Neural cell (in vitro differentiated cells): ENCODE data around the gene UNCX. TPM values are rescaled to one million over a fixed set of nuclear protein-coding genes. Genes with fewer than 3 reads are reported as not detected.

ENCODE experiments used
- H2AFZ ChIP-seq: fragments of 200-600, 300-800 bp; sonication (generic), shearing (Covaris generic); 2 replicates; pipeline ENCODE4 v1.6.0; 2014; ENCODE audit warnings: low read depth, mild to moderate bottlenecking, antibody characterized with exemption, low read length, moderate library complexity
- H3F3A ChIP-seq: fragments of 200-600 bp; shearing (Covaris generic); 2 replicates; pipeline ENCODE4 v1.6.1; 2016; ENCODE audit warnings: mild to moderate bottlenecking, moderate library complexity, mixed read lengths, antibody characterized with exemption, low read length; ENCODE audit not compliant: insufficient read depth, poor library complexity, severe bottlenecking
- H3K27ac ChIP-seq: fragments of 200-600, 300-800 bp; sonication (generic), shearing (Covaris generic); 2 replicates; pipeline ENCODE4 v1.5.1; 2014; ENCODE audit warnings: mild to moderate bottlenecking, low read length, moderate library complexity
- H3K27me3 ChIP-seq: fragments of 300-800, 200-600 bp; sonication (generic), shearing (Covaris generic); 2 replicates; pipeline ENCODE4 v1.6.0; 2014; ENCODE audit warnings: mild to moderate bottlenecking, low read depth, low read length, moderate library complexity; ENCODE audit not compliant: insufficient read depth
- H3K36me3 ChIP-seq: fragments of 300-800, 200-600 bp; sonication (generic), shearing (Covaris generic); 2 replicates; pipeline ENCODE4 v1.5.1; 2014; ENCODE audit warnings: mild to moderate bottlenecking, antibody characterized with exemption, low read length, moderate library complexity; ENCODE audit not compliant: insufficient read depth
- H3K4me2 ChIP-seq: fragments of 300-800, 200-600 bp; sonication (generic), shearing (Covaris generic); 2 replicates; pipeline ENCODE4 v1.6.0; 2014; ENCODE audit warnings: mild to moderate bottlenecking, low read length
- H3K4me3 ChIP-seq: fragments of 300-800, 200-600 bp; sonication (generic), shearing (Covaris generic); 2 replicates; pipeline ENCODE4 v1.5.1; 2014; ENCODE audit warnings: mild to moderate bottlenecking, low read length, moderate library complexity
- H3K79me2 ChIP-seq: fragments of 200-600 bp; shearing (Covaris generic); replicated peaks from 2 replicates; pipeline ENCODE4 v1.6.0; 2014; ENCODE audit warnings: mild to moderate bottlenecking, low read length, moderate library complexity; ENCODE audit not compliant: insufficient read depth
- H3K9ac ChIP-seq: fragments of 300-800, 200-600 bp; sonication (generic), shearing (Covaris generic); 2 replicates; pipeline ENCODE4 v1.6.1; 2016; ENCODE audit warnings: mild to moderate bottlenecking, low read length, mixed read lengths
- H3K9me2 ChIP-seq: fragments of 200-600 bp; shearing (Covaris generic); 2 replicates; pipeline ENCODE4 v1.6.1; 2016; ENCODE audit warnings: mild to moderate bottlenecking, low read length, mixed read lengths; ENCODE audit not compliant: insufficient read depth
- H3K9me3 ChIP-seq: fragments of 200-600, 300-800 bp; sonication (generic), shearing (Covaris generic); 2 replicates; pipeline ENCODE4 v1.6.1; 2016; ENCODE audit warnings: mild to moderate bottlenecking, mixed run types, low read length, moderate library complexity, mixed read lengths
- H4K20me1 ChIP-seq: fragments of 200-600 bp; shearing (Covaris generic); 2 replicates; pipeline ENCODE4 v1.6.1; 2016; ENCODE audit warnings: mild to moderate bottlenecking, mixed run types; ENCODE audit not compliant: insufficient read depth
- CTCF ChIP-seq: fragments of 450-650 bp; IDR thresholded peaks from 2 replicates; pipeline ENCODE4 v1.5.1; 2014; ENCODE audit warnings: antibody characterized with exemption, mild to moderate bottlenecking, moderate library complexity; ENCODE audit not compliant: poor library complexity, severe bottlenecking
- EP300 ChIP-seq: fragments of 450-650 bp; conservative IDR thresholded peaks from 2 replicates; pipeline ENCODE4 v1.6.1; 2014; ENCODE audit warnings: antibody characterized with exemption, mild to moderate bottlenecking, moderate library complexity; ENCODE audit not compliant: poor library complexity, severe bottlenecking
- EZH2 ChIP-seq: fragments of 200-600, 300-800 bp; shearing (Covaris generic), sonication (generic); IDR thresholded peaks from 2 replicates; pipeline ENCODE4 v1.6.1; 2014; ENCODE audit warnings: antibody characterized with exemption, low read length, borderline replicate concordance, mild to moderate bottlenecking; ENCODE audit not compliant: insufficient read depth, poor library complexity, severe bottlenecking
- MXI1 ChIP-seq: fragments of 450-650 bp; conservative IDR thresholded peaks from 2 replicates; pipeline ENCODE4 v1.6.1; 2014; ENCODE audit warnings: antibody characterized with exemption, mild to moderate bottlenecking; ENCODE audit not compliant: poor library complexity, severe bottlenecking
- POLR2AphosphoS5 ChIP-seq: IDR thresholded peaks from 2 replicates; pipeline ENCODE4 v1.6.1; 2012
- RAD21 ChIP-seq: fragments of 450-650 bp; conservative IDR thresholded peaks from 2 replicates; pipeline ENCODE4 v1.6.1; 2014; ENCODE audit warnings: antibody characterized with exemption, mild to moderate bottlenecking, moderate library complexity
- REST ChIP-seq: IDR thresholded peaks from 2 replicates; pipeline ENCODE4 v1.6.1; 2012; ENCODE audit warnings: borderline replicate concordance
- SMC3 ChIP-seq: fragments of 450-650 bp; conservative IDR thresholded peaks from 2 replicates; pipeline ENCODE4 v1.6.1; 2014; ENCODE audit warnings: antibody characterized with exemption, mild to moderate bottlenecking, moderate library complexity; ENCODE audit not compliant: poor library complexity
- TAF1 ChIP-seq: IDR thresholded peaks from 2 replicates; pipeline ENCODE4 v1.6.1; 2012; ENCODE audit warnings: low read depth
- polyA plus RNA-seq: library from polyadenylated mRNA; depleted of rRNA; stranded (reverse); fragments of >200 nt; gene quantifications from 2 replicates; pipeline ENCODE4 v1.2.3, GENCODE V29; 2014

Gene UNCX
- polyA plus RNA-seq, 1 donor from 2014 or later = 1.6 TPM

- no peaks in the 10 kb centered on the region for H3K9me3 ChIP-seq
- H3K36me3 ChIP-seq = no peaks in the 10 kb centered on the region
- H3K9ac ChIP-seq = no peak overlapping the region
- peaks cover 58% of the 10 kb centered on the region for H3K27me3 ChIP-seq
- no peaks in the 10 kb centered on the region for H3F3A ChIP-seq
- H3K4me2 ChIP-seq = no peak overlapping the region
- no peaks in the 10 kb centered on the region for H3K79me2 ChIP-seq
- TF ChIP-seq CTCF = no peak
- TF ChIP-seq POLR2AphosphoS5 = no peak
- no peak for TF ChIP-seq SMC3
- TF ChIP-seq RAD21 = no peak
- no peak overlapping the region for H3K27ac ChIP-seq
- no peak overlapping the region for H2AFZ ChIP-seq
- no peaks in the 10 kb centered on the region for H4K20me1 ChIP-seq
- no peak overlapping the region for H3K4me3 ChIP-seq
- H3K9me2 ChIP-seq = no peaks in the 10 kb centered on the region
Measured at GRCh38 chr7:1248916-1249581, 16.4 kb downstream of the UNCX start.

DNA sequence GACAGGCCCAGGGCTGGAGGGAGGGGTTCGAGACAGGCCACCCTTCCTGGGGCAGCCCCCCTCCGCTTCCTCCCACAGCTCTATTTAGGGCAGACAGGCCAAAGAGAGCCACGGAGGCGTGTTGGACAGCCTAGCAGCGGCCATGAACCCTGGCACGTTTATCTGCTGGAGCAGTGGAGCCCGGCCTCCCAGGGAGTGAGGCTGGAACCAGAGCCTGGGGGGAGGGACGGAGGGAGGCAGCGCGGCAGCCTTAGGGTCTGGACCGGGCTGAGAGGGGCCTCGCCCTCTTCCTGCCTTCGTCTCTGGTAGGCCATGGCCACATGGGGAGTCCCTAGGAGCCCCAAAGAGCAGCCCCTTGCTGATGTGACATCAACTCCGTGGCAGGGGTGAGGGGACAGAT lies 17.1 kb downstream of the UNCX start:
- no peak overlapping the region for H2AFZ ChIP-seq
- no peaks in the 10 kb centered on the region for H3K36me3 ChIP-seq
- peaks cover 51% of the 10 kb centered on the region for H3K27me3 ChIP-seq
- H3K79me2 ChIP-seq = no peaks in the 10 kb centered on the region
- no peak overlapping the region for H3K4me3 ChIP-seq
- H3F3A ChIP-seq = no peaks in the 10 kb centered on the region
- H3K9ac ChIP-seq = no peak overlapping the region
- H3K27ac ChIP-seq = no peak overlapping the region
- H3K9me3 ChIP-seq = no peaks in the 10 kb centered on the region
- H3K4me2 ChIP-seq = no peak overlapping the region
- no peak for TF ChIP-seq EZH2
- no peak for TF ChIP-seq MXI1
- no peak for TF ChIP-seq TAF1
- TF ChIP-seq EP300 = no peak
- TF ChIP-seq RAD21 = no peak
- no peak for TF ChIP-seq REST
- no peak for TF ChIP-seq CTCF
- TF ChIP-seq SMC3 = no peak
- TF ChIP-seq POLR2AphosphoS5 = no peak
- no peaks in the 10 kb centered on the region for H4K20me1 ChIP-seq
- no peaks in the 10 kb centered on the region for H3K9me2 ChIP-seq
